HG03060 (cell line): ENCODE measurements around the gene FCGR1A.
"Not testable (repeated sequence)": the region's sequence is repeated elsewhere in the genome, so short reads cannot be mapped to it uniquely, and the experiment has no call there.

ENCODE experiments used
- ATAC-seq: cut with Tn5 transposase; IDR thresholded peaks from one replicate; pipeline ENCODE4 v1.9.1; 2021; ENCODE audit warnings: low read depth, moderate number of reproducible peaks; ENCODE audit not compliant: unreplicated experiment

The FCGR1A gene

DNA sequence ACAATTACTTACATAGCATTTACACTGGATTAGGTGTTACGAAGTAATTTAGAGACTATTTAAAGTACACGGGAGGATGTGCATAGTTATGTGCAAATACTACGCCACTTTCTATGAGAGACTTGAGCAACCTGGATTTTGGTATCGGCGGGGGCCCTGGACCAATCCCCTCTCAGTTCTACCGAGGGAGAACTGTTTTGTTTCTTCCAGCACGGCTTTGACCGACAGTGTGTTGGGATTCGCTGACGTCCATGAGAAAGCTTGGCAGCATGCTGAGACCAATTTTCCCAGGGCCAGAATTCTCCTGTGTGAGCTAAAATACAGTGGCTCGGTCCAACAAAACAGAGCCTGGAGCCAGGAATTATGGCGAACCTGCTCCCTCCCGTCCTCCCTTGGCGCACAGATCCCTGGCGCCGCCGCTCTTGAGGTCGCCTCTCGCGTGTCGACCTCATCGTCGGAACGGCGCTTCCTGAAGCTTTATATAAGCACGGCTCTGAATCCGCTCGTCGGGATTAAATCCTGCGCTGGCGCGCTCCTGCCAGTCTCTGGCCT lies 49.3 kb downstream of the FCGR1A start:
- not testable (repeated sequence) for ATAC-seq

DNA sequence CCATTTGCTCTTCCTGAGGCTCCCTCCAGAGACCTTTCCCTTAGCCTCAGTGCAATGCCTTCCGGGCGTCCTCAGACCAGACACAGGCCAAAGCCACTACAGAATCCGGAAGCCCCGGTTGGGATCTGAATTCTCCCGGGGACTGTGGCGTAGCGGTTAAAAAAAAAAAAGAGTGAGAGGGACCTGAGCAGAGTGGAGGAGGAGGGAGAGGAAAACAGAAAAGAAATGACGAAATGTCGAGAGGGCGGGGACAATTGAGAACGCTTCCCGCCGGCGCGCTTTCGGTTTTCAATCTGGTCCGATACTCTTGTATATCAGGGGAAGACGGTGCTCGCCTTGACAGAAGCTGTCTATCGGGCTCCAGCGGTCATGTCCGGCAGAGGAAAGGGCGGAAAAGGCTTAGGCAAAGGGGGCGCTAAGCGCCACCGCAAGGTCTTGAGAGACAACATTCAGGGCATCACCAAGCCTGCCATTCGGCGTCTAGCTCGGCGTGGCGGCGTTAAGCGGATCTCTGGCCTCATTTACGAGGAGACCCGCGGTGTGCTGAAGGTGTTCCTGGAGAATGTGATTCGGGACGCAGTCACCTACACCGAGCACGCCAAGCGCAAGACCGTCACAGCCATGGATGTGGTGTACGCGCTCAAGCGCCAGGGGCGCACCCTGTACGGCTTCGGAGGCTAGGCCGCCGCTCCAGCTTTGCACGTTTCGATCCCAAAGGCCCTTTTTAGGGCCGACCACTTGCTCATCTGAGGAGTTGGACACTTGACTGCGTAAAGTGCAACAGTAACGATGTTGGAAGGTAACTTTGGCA lies 50.0 kb downstream of the FCGR1A start:
- peak; percentile 51 for ATAC-seq

GRCh38 chr1:149833144-149833543 lies 50.6 kb downstream of the FCGR1A start:
- ATAC-seq, result not testable (repeated sequence)

GRCh38 chr1:149841149-149841548 lies 58.7 kb downstream of the FCGR1A start:
- ATAC-seq, result not testable (repeated sequence)
